HS-27A (cell line): ENCODE measurements around the gene GSTA4.
"Not testable (repeated sequence)": the region's sequence is repeated elsewhere in the genome, so short reads cannot be mapped to it uniquely, and the experiment has no call there.

Experiments
- DNase-seq: peaks from one replicate; pipeline ENCODE4 v3.0.0-alpha.2; 2012; ENCODE audit warnings: low read depth, missing footprints

GSTA4 gene

DNA sequence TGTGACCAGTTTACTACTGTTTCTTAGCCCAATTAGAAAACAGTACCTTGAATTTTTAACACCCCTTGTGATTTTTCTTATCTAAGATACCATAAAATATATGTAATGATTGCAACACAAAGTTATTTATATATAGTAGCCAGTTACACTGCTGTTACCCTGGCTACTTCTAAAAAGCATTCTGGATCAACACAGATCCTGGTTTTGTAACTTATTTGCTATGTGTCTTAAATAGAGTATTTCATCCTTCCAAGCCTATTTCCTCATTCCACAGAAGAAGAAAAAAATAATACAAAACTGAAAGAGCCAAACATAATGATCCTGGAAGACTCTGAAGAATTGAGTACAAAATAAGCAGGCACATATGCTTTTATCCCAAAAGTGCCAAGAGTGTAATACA, 19.0 kb upstream of the GSTA4 start:
- DNase-seq = no peak

DNA sequence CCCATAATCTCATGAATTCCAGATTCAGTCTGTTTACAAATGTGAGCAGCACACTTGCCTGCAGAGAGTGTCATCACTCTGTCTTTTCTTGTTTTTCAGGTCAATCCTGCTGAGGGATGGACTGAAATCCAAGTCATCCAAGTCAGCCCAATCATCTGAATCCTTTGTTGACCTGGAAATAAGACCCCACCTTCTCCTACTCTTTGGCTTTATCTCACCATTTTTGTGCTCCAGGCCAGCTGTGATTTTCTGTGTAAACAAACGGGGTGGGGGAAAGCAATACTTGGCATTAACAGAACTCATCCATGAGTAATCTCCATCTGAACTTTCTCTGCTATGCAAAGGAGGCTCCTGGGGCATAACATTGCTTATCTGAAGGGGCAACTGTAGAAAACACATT, 16.9 kb upstream of the GSTA4 start:
- no peak for DNase-seq

DNA sequence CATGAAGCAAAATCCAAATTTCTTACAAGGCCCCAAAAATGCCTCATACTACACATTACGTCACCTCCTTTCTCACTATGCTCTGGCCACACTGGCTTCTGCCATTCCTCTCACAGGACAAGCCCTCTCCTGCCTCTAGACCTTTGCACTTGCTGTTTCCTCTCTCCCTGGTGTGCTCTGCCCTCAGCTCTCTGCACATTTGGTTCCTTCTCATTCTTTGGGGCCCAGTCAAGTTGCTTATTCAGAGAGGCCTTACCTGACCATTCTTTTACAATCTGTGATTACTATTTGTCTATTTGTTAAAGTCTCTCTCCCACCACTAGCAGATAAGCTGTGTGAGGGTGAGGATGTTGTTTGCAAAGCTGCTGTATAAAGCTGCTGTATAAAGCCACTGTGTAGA, 15.4 kb upstream of the GSTA4 start:
- no peak for DNase-seq

DNA sequence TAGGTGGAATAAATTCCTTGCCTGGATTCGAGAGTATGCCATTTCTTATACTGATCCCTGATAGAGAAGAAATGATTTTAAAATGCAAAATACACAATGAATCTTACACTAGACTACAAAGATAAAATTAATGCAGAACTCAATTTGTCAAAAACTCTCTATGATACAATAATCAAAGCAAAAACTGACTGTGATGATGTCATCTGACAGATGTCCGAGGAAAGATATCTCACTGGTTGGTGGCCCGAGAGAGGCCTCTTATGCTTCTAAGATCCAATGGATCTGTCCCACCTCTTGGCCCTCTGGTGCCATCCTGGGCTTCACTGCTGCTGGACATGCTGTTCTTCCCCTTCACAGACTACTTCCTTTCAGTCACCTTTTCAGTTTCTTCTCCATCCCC, 14.4 kb upstream of the GSTA4 start:
- no peak for DNase-seq

DNA sequence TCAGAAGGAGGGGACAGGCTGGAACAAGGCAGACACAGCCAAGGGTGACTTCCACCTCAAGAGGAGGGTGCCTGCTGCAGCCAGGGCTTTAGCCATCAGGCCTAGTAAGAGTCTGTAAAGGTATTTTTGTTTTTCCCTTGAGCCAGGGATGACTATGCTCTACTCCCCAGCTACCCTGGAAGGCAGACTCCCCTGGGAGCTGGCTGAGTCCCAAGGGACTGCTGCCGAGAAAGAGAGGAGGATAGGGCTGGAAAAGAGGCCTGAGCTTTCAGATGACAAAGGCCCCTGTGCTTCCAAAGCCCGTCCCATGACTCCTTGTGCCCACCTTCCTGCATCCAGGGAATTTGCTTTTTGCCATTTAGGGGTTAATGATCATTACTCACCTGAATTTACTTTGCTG, 14.0 kb upstream of the GSTA4 start:
- no peak for DNase-seq

DNA sequence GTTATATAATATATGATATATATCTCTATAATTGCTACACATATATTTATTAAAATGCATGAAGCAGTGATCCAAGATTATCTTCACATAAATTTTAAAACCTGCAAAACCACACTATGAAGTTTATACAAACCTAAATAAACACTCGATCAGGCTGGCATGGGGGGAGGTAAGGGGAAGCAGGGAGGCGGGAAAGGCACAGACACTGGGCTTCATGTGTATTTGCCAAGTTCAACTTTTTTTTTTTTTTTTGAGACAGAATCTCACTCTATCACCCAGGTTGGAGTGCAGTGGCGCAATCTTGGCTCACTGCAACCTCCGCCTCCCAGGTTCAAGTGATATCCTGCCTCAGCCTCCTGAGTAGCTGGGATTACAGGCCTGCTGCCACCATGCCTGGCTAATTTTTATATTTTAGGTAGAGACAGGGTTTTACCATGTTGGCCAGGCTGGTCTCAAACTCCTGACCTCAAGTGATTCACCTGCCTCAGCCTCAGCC, 13.2 kb upstream of the GSTA4 start:
- DNase-seq = not testable (repeated sequence)

DNA sequence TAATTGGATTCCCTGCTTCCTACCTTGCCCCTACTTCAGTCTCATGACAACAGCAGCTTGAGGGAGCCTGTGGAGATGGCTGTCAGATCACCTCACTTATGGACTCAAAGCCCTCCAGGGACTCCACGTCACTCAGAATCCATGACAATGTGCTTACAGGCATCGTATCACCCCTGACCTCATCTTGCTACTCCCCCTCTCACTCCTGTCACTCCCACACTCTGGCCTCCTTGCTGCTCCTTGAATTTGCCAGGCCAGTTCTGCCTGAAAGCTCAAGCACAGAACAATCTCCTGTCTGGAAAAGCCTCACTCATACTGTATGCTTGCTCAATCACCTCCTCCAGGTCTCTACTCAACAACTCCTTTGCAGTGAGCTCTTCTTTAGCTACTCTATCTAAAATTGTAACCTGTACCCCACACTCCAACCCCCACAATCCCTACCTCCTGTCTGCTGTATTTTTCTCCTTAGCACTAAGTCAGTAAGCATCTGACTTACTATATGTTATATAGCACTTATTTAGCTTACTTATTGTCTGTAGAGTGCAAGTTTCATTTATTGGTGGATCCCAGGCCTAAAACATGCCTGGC, 10.7 kb upstream of the GSTA4 start:
- no peak for DNase-seq

DNA sequence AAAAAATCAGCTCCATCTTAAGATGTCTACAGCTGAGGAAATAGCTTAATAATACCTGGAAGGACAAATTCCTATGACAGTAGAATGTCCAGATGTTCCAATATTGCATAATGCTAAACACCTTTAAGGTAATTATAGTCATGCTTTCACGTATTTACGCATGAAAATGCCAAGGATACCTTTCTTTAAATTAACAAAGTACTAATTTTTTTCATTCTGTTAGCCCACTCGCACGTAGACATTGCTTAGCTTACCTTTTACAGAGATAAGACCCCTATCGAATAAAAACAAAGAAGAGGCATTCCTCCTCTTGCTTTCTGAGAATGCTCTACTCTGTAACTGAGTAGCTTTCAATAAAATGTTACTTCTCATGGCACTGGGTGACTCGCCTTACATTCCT, 4.4 kb upstream of the GSTA4 start:
- no peak for DNase-seq

DNA sequence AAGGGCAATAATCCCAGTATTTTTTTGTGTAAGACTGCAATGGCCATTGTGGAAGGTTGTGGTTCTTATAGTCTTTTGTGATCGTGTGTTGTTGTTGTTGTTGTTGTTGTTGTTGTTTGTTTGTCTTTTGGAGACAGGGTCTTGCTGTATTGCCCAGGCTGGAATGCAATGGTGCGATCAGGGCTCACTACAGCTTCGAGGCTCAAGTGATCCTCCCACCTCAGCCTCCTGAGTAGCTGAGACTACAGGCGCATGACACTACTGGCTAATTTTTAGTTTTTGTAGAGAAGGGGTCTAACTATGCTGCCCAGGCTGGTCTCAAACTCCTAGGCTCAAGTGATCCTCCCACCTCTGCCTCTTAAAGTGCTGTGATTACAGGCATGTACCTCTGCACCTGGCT, 3.5 kb upstream of the GSTA4 start:
- no peak for DNase-seq

DNA sequence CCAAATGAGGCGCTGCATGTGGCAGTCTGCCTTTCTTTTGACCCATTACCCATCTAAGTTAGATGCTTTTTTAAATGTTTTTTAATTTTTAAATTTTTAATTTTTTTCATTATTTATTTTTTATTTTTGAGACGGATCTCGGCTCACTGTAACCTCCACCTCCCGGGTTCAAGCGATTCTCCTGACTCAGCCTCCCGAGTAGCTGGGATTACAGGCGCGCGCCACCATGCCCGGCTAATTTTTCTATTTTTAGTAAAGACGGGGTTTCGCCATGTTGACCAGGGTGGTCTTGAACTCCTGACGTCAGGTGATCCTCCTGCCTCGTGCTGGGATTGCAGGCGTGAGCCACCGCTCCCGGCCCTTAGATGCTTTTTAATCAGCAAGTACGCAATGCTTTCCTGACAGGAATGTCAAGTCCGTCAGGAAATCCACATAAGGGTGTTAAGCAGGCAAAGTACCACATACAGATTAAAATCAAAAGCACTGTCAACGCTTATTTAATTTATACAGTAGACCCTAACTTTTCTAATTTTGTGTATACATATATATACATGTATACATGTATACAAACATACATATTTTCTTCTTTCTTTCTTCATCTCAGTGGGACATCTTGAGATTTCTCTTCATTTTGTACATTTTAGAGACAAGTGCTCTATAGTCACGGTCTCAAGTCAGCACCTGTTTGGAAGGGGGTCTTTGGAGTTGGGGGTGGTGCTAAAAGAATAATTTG, 995 bp upstream of the GSTA4 start:
- no peak for DNase-seq

DNA sequence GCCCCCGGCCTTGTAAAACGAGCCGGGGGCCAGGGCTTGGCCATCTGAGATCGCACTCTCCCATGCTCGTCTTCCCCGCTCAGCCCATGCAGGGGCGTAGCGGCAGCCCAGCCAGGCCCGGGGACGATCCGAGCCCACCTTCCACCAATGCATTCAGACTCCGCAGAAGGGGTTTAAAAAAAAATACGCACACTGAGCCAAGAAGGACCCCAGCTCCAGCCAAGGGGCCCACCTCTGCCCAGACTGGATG, 320 bp downstream of the GSTA4 start:
- no peak for DNase-seq

DNA sequence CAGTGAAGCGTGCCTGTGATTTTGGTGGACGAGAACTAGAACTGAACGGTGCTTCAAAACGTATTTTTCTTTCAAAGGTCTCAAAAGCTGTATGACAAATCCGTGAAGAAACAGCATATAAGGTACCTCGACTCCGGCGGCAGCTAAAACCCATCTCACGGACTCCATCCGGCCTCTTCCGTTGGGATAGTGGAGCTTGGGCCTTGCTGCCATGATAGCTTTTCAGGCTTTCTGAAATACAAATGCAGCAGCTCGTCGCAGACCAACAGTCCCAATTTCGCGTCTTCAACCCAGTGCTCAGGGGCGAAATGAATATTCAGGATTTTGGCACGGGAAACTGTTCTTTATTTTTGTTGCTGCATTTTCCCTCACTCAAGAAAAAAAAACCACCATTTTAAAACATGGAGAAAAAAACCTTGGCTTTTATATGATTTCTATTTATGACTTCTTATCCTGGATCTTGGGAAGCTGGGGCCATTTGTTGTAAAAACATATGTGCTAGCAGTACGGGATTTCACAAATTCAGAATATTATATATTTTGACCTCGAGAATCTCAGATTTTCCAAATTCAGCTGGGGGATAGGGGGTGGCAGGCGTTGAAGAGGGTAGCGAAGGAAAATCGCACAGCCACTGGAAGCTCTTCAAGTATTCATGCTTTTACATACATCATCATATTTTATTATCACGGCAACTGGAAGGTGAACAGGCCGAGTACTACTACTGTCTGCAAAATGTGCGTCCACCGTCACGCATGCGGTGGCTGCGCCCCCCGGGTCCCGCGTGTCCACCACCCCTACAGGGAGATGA, 849 bp downstream of the GSTA4 start:
- DNase-seq = no peak

DNA sequence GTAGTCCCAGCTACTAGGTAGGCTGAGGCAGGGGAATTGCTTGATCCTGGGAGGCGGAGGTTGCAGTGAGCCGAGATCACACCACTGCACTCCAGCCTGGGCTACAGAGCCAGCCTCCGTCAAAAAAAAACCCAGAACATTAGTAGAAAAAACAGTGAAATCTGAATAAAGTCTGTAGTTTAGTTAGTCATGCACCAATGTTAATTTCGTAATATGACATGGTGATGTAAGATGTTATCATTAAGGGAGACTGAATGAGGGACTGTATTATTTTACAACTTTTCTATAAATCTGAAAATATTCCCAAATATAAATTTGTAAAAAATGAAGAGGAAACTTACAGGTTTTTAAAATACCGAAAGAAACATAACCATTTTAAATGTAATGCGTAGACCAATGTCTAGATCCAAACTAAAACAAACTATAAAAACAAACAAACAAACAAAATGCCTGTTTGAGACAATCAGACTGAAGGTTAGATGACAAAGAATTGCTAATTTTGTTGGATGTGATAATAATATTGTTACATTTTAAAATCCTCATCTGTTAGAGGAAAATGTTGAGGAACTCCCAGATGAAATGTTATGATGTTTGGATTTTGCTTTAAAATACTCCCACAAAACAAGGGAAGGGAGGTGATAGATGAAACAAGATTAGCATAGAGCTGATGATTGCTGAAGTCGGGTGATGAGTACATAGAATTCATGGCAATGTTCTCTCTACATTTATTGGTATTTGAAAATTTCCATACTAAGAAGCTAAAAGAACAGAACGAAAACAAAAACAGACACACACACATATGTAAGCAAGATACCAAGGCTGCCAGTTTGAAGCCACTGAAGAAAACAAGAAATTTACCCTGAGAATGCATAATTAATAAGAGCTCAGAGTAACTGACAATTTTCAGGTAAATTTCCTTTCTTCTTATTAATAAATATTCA, 1.8 kb downstream of the GSTA4 start:
- DNase-seq = no peak

DNA sequence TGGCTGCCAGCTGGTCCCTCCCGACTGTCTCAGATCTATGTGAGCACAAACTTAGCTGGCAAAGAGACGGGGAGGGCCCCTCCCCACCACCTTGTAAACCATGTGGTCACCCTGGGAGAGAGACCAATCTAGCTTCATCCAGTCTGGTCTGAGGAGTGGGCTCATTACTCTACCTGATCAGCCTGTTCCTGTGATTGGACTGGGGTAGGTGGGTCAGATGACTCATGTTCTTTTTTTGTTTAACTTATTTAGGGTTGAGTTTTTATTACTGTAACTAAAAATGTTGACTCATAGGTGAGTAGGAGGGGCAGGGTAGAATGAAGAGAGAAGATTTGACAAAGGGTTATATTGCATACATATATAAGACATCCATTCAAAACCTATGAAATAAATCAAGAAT, 4.7 kb downstream of the GSTA4 start:
- no peak for DNase-seq

DNA sequence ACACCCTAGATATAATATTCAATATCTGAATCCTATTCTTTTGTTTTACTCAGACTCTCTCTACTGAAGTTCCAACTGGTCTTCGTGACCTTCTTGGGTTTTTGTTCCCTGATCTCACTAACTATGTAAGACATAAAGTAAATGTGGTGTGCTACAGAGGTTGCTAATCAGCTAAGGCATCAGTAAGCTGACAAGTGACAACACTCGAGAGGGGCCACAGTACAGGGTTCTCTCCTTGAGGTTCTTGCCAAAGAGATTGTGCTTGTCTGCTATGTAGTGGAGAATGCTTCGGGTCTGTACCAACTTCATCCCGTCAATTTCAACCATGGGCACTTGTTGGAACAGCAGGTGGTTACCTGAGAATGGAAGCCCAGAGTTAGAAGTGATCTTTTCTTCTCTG, 9.9 kb downstream of the GSTA4 start:
- no peak for DNase-seq

DNA sequence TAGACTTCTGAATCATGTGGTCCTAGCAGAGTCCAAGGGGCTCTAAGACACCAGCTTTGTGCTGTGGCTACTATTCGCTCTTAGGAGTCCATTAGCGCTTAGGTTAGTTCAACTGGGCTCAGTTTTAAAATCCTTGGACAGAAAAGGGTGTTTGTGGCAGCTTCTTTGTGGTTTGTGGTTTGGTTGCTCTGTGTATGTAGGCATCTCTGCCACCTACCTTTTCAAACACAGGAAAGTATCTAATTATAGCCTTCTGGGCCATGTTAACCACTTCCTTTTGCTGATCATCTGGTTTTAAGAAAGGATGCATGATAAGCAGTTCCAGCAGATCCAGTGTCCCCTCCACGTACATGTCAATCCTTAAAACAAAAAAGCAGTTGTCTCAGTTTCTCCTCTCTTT, 10.8 kb downstream of the GSTA4 start:
- DNase-seq = no peak

DNA sequence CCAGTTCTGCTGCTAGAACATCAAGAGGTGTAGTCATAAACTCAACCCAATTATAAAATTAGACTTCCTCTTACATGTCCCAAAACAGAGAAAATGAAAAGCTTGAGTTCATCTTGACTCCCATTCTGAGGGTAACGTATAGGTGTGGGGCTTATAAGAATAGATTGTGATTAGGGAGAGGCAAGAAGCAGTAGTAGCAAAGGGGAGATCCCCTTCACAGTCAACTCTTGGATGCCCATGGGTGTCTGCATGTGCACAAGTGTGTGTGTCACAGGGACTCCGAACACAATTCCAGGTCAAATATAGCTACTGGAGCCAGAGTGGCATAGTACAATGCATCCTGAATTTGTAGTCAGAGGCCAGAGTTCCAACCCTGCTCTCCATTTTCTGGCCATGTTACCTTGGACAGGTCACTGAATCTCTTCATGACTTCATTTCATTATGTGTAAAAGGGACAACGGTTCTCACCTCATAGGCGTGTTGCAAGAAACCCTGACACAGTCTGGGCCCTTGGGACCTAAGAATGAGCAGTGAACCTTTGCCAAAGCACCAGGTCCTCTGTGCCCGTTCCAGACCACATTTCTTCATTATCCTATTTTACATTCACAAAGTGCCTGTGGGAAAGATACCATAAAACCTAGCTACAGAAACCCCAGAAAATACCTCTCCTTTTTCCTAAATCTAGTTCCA, 11.8 kb downstream of the GSTA4 start:
- no peak for DNase-seq

DNA sequence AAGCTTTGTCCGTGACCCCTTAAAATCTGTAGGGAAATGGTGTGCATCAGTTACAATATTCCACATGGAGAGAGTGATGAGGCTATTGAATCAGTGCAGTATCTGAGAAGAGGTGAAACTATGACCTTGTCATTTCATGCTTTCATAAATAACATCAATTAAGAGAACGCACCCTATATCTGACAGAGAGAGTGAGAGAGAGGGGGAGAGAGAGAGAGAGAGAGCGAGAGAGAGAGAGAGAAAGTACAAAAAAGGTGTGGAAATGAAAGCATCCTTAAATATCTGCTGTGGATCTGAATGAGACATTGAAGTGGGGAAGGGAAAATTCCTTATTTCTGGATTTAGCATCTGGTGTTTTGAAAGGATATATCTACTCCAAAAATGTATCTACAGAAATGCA, 12.4 kb downstream of the GSTA4 start:
- no peak for DNase-seq

DNA sequence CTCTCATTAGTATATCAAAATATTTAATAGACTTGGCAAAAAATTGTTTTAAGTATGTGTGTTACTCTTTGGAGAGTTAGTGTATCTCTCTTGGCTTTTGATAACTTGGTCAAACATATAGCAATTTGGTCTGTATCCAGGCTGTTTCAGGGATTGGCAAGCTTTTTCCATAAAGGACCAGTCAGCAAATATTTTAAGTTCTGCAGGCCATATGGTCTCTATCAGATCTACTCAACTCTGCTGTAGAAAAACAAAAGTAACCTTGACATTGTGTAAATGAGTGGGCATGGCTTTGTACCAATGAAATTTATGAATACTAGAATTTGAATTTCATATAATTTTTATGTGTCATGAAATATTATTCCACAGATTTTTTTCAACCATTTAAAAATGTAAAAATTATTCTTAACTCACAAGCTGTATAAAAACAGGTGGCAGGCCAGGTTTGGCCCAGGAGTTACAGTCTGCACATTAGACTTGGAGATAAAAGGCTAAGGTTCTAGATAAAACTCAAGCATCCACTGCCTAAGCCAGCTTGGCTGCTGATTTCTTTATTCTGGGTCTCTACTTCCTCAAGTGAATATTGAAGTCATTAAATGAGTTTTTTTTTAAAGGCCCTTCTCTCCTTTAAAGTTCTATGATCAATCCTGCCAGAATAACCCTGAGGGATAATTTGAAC, 13.7 kb downstream of the GSTA4 start:
- no peak for DNase-seq

DNA sequence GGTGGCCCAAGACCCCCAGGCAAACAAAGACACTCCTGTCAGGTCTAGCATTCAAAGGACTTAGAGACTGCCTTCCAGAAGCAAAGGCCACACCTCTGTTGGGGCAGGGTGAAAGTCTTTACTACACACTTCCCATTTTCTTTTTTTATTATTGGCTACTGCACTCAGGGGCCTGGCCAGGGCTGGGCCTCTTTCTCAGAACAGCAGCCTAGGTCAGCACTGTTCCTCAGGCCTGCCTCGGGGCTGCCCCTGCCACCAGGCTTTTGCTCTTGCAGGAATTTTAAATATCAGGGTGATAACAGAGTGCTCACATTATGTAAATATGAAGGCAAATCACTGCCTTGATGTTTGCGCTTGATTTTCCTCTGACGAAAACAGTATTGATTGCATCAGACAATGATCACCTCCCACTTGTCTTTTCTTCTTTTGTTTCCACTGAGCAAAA, 18.5 kb downstream of the GSTA4 start:
- no peak for DNase-seq

DNA sequence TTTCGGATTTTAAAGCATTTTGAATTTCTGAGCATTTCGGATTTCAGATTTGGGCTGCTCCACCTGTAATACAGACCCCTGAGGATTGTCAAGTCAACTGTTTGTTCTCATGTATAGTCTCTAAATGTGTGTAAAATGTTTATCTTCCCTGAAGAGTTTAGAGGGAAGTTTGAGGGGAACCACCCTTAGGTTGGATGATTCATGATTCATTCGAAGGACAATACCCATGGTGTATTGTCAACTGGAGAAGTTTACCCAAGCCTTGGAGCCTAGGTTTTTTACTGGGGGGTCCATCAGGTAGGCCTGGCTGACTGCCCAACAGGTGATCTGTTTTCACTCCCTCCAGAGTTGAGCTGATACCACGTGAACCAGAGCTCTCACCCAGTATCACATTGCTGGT, 18.9 kb downstream of the GSTA4 start:
- DNase-seq = no peak
